Heart right ventricle (tissue), 16 donors: ENCODE data around the gene GART. TPM values are rescaled to one million over a fixed set of nuclear protein-coding genes. Genes with fewer than 3 reads are reported as not detected.
"Not testable (repeated sequence)": the region's sequence is repeated elsewhere in the genome, so short reads cannot be mapped to it uniquely, and the experiment has no call there.

Source experiments
- ATAC-seq, 8 donors: fragments of 200-7000 bp; cut with Tn5 transposase; one replicate each; pipeline ENCODE4 v1.9.1; 2020; ENCODE audit warnings: mild to moderate bottlenecking in 8 of 8, moderate library complexity in 8 of 8, moderate number of reproducible peaks in 1 of 8
- DNase-seq, 2 donors: peaks; one replicate each; pipeline ENCODE4 v3.0.0-alpha.2; 2020
- H3K27ac ChIP-seq, 10 donors: fragments of 200-600 bp; sonication (generic) in 2 of 10; one replicate each; pipeline versions ENCODE4 v1.5.0 to v1.8.0; 2020 to 2022; ENCODE audit warnings: mild to moderate bottlenecking in 3 of 10
- H3K27me3 ChIP-seq, 7 donors: fragments of 200-600 bp; one replicate each; pipeline ENCODE4 v1.8.0; 2021 to 2022; ENCODE audit warnings: mild to moderate bottlenecking in 2 of 7
- H3K36me3 ChIP-seq, 9 donors: fragments of 200-600 bp; sonication (generic) in 1 of 9; one replicate each; pipeline versions ENCODE4 v1.5.0 to v1.8.0; 2020 to 2022; ENCODE audit warnings: mild to moderate bottlenecking in 2 of 9
- H3K4me1 ChIP-seq, 9 donors: fragments of 200-600 bp; sonication (generic) in 1 of 9; one replicate each; pipeline versions ENCODE4 v1.5.0 to v1.8.0; 2020 to 2022; ENCODE audit warnings: mild to moderate bottlenecking in 4 of 9
- H3K4me3 ChIP-seq, 10 donors: fragments of 200-600 bp; sonication (generic) in 2 of 10; one replicate each; pipeline versions ENCODE4 v1.5.0 to v1.8.0; 2020 to 2022; ENCODE audit warnings: mild to moderate bottlenecking in 7 of 10, moderate library complexity in 2 of 10
- H3K9me3 ChIP-seq, 11 donors: fragments of 200-600 bp in 10 of 11; sonication (generic) in 2 of 11; one replicate each; pipeline versions ENCODE4 v1.5.0 to v1.8.0; 2013 to 2022; ENCODE audit warnings: mild to moderate bottlenecking in 2 of 11, control low read depth in 1 of 11, moderate library complexity in 1 of 11
- WGBS, 2 donors: extraction: QIAGEN DNeasy Blood & Tissue Kit; methylation state at CpG; one replicate each; pipeline ENCODE4 v1.1.7; 2013; ENCODE audit warnings: inconsistent platforms in 1 of 2; 5-methylcytosine and 5-hydroxymethylcytosine counted together
- intact Hi-C, 10 donors: fragments of 100-400 bp; cut with DNase I; formaldehyde crosslinking; loops; one replicate each; pipeline versions ENCODE4 v1.11.1 to v1.14.2; 2022
- polyA plus RNA-seq, 2 donors: library from polyadenylated mRNA; stranded (reverse); fragments of 200-250 nt; gene quantifications; one replicate each; pipeline ENCODE4 v1.2.3, GENCODE V29; 2013
- total RNA-seq, 10 donors: library from RNA; stranded (reverse); fragmentation: NEBNext Ultra II Directional in 3 of 10; extraction: Animal tissue kit (Norgen Biotek cat#: 25700) in 3 of 10; gene quantifications; one replicate each; pipeline versions ENCODE4 v1.2.1 to v1.2.4, GENCODE V29; 2021 to 2023
- TF ChIP-seq, protein P1 (sequence below), 9 donors: fragments of 200-600 bp; sonication (generic) in 2 of 9; IDR thresholded peaks; one replicate each; pipeline versions ENCODE4 v1.5.0 to v1.8.0; 2021 to 2022; ENCODE audit warnings: antibody characterized with exemption in 9 of 9, mild to moderate bottlenecking in 5 of 9, moderate library complexity in 1 of 9
- donor health status: Arrhythmogenic right ventricular cardiomyopathy.
- donor health status: ischemic (EF 13 %, LVEDD 7.1; RV severe dilation, severe dysfunction).
- donor health status: healthy with polysubstance abuse.
- donor health status: DM: no; HTN: yes; CAD: no.
- donor health status: DM: no; HTN: no; CAD: no.
- donor health status: ischemic (EF 25% LVEDD 6.9; RV normal size, moderate dysfunction).
- donor health status: ischemic (EF 25% LVEDD 5.7; RV mildly dilated, moderate dysfunction).
- donor health status: healthy.
- donor health status: DM: yes; HTN: yes; CAD: no.
- donor health status: Ischemic cardiomyopathy.
- donor health status: ischemic (EF 35%, LVEDD 5.7; RV mildly dilated, moderate dysfunction).
- donor health status: nonischemic (EF 11% LVEDD 7.7; RV severe dilation, severe dysfunction).
- donor health status: DM: yes; HTN: yes; CAD: no.
- donor health status: PGD.
- donor health status: ischemic (EF 29% LVEDD 5.4; RV normal size, mild dysfunction).
- donor health status: nonischemic (EF 23%, LVEDD 6.1; RV moderate dilation, normal function).

GART gene
- total and polyA plus RNA-seq, 12 donors = 11.3 to 52.6 (median 41.5) TPM

GRCh38 chr21:33586927-33587326, 45.0 kb upstream of the GART start:
- DNase-seq = no peak
- intact Hi-C loops = loop anchor here in 2 of 10 donors (5.0 kb wide), 1 partner anchor 45 kb away; the partner anchor contains the start of genes GART (in 2 of the 2) and SON (in 2 of the 2)
- 80% methylated on average over 6 of the region's 6 CpGs for WGBS, 2 donors
- ATAC-seq = no peak
- Histone ChIP-seq H3K4me3 (no peak overlapping the region), H3K27ac (no peak overlapping the region), H3K36me3 (peaks cover 0 to 36% (median 0%) of the 10 kb centered on the region in 9 donors), H3K4me1 (peaks cover 0 to 22% (median 16%) of the 10 kb centered on the region in 9 donors), H3K27me3 (no peaks in the 10 kb centered on the region), H3K9me3 (no peaks in the 10 kb centered on the region)
- TF ChIP-seq, protein P1, sequence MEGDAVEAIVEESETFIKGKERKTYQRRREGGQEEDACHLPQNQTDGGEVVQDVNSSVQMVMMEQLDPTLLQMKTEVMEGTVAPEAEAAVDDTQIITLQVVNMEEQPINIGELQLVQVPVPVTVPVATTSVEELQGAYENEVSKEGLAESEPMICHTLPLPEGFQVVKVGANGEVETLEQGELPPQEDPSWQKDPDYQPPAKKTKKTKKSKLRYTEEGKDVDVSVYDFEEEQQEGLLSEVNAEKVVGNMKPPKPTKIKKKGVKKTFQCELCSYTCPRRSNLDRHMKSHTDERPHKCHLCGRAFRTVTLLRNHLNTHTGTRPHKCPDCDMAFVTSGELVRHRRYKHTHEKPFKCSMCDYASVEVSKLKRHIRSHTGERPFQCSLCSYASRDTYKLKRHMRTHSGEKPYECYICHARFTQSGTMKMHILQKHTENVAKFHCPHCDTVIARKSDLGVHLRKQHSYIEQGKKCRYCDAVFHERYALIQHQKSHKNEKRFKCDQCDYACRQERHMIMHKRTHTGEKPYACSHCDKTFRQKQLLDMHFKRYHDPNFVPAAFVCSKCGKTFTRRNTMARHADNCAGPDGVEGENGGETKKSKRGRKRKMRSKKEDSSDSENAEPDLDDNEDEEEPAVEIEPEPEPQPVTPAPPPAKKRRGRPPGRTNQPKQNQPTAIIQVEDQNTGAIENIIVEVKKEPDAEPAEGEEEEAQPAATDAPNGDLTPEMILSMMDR (IDR thresholded peaks at IDR 0.05) = no peak

GRCh38 chr21:33584455-33584854, 42.5 kb upstream of the GART start:
- Histone ChIP-seq H3K4me1 (peaks cover 0 to 18% (median 14%) of the 10 kb centered on the region in 9 donors), H3K36me3 (peaks cover 0 to 54% (median 0%) of the 10 kb centered on the region in 9 donors), H3K4me3 (no peak overlapping the region), H3K9me3 (no peaks in the 10 kb centered on the region), H3K27me3 (no peaks in the 10 kb centered on the region), H3K27ac (no peak overlapping the region)
- intact Hi-C loops = no loop called here
- TF ChIP-seq, protein P1 (IDR thresholded peaks at IDR 0.05) = no peak
- no peak for ATAC-seq
- no peak for DNase-seq
- WGBS, 2 donors = 51 to 63% methylated on average over 3 of the region's 3 CpGs

GRCh38 chr21:33578959-33579542, 37.1 kb upstream of the GART start:
- TF ChIP-seq, protein P1 (IDR thresholded peaks at IDR 0.05) = no peak
- peak in 1 of 8 donors; percentile 48 for ATAC-seq
- no peak for DNase-seq
- Histone ChIP-seq H3K36me3 (peaks cover 0 to 85% (median 38%) of the 10 kb centered on the region in 9 donors), H3K4me1 (peaks cover 0 to 19% (median 0%) of the 10 kb centered on the region in 9 donors), H3K27ac (peak overlapping the region in 3 of 10 donors; percentile 11 to 35 (median 20)), H3K4me3 (no peak overlapping the region), H3K27me3 (no peaks in the 10 kb centered on the region), H3K9me3 (no peaks in the 10 kb centered on the region)
- intact Hi-C loops = no loop called here
- WGBS, 2 donors = 86 to 90% methylated on average over 7 of the region's 7 CpGs

DNA sequence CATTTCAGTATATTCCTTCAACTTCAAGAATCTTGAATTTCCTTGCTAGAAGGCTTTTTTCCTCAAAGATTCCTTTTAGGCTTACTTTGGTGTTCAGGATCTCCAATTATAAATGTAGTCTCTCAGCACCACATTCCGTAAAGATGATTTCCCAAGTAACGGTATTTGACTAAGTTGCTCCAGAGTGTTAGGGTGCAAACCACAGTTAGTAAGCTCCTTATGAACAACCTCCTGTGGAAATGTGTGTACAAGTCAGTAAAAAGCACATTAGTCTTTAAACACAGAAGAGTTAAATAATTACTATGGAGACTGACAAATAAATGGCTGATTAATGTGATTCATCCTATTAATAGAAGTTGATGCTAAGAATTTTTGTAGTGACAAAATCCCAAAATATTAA, 36.3 kb upstream of the GART start:
- TF ChIP-seq, protein P1 (IDR thresholded peaks at IDR 0.05) = no peak
- H3K36me3 ChIP-seq = peaks cover 0 to 90% (median 47%) of the 10 kb centered on the region in 9 donors
- no peaks in the 10 kb centered on the region for H3K9me3 ChIP-seq
- WGBS, 2 donors = 84 to 85% methylated on average over 2 of the region's 2 CpGs
- H3K4me1 ChIP-seq = peaks cover 0 to 19% (median 0%) of the 10 kb centered on the region in 9 donors
- H3K27ac ChIP-seq = no peak overlapping the region
- DNase-seq (no peak), ATAC-seq (no peak)
- no peak overlapping the region for H3K4me3 ChIP-seq
- intact Hi-C loops = no loop called here
- H3K27me3 ChIP-seq = no peaks in the 10 kb centered on the region

DNA sequence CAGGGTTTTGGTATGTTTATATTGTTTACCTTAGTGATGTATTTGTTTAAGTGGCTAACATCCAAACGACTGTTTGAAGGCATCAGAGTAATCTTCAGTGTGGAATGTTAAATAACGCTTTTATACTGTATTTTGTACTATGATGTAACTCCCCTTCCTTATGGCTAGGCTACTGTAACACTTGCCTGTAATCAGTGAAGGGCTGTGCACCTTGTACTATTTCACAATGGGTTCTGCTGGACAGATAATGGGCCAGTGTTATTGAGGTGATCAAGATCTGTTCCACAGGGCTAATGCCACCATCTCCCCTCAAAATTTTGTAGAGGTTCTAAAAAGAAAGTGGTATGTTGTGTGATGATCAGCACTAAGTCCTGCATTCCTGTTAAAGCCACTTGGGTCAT, 34.8 kb upstream of the GART start:
- Histone ChIP-seq H3K4me1 (peaks cover 0 to 19% (median 4%) of the 10 kb centered on the region in 9 donors), H3K36me3 (peaks cover 0 to 91% (median 54%) of the 10 kb centered on the region in 9 donors)
- ATAC-seq = peak in 1 of 8 donors; percentile 33
- H3K27ac ChIP-seq, intact Hi-C loops, DNase-seq, H3K4me3 ChIP-seq, H3K27me3 ChIP-seq, H3K9me3 ChIP-seq: not testable (repeated sequence)
- 46 to 62% methylated on average over 2 of the region's 2 CpGs for WGBS, 2 donors
